HG02885 (cell line): ENCODE data around the gene TIPIN.
"Not testable (repeated sequence)": the region's sequence is repeated elsewhere in the genome, so short reads cannot be mapped to it uniquely, and the experiment has no call there.

Experiments used
- ATAC-seq: cut with Tn5 transposase; IDR thresholded peaks from one replicate; pipeline ENCODE4 v1.9.1; 2021; ENCODE audit warnings: mild to moderate bottlenecking; ENCODE audit not compliant: unreplicated experiment, poor library complexity

The TIPIN gene

DNA sequence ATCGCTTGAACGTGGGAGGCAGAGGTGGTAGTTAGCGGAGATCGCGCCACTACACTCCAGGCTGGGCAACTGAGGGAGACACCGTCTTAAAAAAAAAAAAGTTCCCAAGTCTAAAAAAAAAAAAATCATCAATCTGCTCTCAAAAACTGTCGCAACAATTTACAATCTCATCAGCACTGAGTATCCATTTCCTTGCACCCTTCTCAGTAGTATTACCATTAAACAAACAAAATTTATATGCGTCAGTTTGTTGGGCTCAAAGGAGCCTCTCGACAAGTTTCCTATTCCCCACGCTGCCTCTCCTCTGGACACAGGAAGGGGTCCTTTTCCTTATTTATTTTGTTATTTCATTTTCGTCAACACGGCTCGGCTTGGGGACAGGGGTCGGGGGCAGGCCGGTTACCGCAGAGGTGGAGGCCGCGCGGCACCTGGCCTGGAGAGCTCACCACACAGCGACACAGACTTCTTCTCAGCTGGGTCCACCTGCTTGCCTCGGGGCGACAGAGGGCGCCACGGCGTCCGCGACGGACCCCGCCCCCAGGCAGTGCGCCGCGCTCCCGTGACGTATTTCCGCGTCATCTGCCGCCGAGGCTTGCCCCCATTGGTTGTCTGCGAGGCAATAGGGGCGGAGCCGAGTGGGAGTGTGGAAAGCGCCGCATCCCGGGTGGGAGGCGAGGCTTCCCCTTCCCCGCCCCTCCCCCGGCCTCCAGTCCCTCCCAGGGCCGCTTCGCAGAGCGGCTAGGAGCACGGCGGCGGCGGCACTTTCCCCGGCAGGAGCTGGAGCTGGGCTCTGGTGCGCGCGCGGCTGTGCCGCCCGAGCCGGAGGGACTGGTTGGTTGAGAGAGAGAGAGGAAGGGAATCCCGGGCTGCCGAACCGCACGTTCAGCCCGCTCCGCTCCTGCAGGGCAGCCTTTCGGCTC is 30.0 kb upstream of the TIPIN start, which contains the start of gene MAP2K1:
TSS of gene MAP2K1 (plus strand) at position 709 of the 920 bp plus-strand sequence. CDS start 436 bp downstream, outside the sequence.
- ATAC-seq = peak; percentile 81

DNA sequence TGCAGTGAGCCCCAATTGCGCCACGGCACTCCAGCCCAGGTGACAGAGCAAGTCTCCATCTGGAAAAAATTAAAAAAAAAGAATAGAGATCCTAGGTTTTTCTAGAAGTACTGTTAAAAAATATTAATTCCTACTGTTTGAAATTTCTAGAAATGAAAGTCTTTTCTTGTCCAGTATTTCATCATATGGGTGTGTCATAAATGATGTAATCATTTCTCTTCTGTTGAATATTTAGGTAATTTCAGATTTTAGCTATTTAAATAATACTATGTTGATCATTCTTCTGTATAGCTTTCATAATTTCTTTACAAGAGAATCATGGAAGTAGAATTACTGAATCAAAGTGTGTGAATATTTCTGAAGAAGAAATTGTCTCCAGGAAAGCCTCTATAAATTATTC is 24.9 kb upstream of the TIPIN start:
- not testable (repeated sequence) for ATAC-seq

DNA sequence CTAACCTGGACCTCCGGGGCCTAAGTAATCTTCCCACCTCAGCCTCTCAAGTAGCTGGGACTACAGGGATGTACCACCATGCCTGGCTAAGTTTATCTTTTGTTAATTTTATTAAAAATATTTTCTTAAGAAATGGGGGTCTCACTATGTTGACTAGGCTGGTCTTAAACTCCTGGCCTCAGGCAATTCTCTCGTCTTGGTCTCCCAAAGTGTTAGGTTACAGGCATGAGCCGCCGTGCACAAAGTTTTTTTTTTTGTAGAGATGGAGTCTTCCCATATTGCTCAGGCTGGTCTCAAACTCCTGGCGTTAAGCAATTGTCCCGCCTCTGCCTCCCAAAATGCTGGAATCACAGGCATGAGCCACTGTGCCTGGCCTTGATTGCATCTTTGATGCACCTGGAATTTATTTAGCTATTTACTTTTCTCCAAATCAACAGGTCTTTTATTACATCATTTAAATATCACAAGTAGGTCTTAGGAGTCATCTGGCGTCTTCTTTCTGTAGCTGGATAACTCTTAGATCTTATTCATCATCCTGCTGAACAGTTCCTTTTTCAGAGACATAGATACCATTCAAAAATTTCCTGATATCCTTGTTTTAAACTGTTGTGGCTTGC is 22.4 kb upstream of the TIPIN start:
- no peak for ATAC-seq

DNA sequence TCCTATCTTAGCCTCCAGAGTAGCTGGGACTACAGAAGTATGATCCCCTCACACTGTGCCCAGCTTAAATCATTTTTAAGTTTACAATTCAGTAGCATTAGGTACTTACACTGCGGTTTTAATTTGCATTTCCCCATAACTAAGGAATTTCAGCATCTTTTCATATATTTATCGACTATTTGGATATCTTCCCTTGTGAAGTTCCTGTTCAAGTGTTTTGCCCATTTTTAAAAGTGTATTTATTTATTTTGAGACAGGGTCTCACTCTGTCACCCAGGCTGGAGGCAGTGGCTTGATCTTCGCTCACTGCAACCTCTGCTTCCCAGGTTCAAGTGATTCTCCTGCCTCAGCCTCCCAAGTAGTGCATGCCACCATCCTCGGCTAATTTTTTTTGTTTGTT is 17.7 kb upstream of the TIPIN start:
- ATAC-seq = no peak

DNA sequence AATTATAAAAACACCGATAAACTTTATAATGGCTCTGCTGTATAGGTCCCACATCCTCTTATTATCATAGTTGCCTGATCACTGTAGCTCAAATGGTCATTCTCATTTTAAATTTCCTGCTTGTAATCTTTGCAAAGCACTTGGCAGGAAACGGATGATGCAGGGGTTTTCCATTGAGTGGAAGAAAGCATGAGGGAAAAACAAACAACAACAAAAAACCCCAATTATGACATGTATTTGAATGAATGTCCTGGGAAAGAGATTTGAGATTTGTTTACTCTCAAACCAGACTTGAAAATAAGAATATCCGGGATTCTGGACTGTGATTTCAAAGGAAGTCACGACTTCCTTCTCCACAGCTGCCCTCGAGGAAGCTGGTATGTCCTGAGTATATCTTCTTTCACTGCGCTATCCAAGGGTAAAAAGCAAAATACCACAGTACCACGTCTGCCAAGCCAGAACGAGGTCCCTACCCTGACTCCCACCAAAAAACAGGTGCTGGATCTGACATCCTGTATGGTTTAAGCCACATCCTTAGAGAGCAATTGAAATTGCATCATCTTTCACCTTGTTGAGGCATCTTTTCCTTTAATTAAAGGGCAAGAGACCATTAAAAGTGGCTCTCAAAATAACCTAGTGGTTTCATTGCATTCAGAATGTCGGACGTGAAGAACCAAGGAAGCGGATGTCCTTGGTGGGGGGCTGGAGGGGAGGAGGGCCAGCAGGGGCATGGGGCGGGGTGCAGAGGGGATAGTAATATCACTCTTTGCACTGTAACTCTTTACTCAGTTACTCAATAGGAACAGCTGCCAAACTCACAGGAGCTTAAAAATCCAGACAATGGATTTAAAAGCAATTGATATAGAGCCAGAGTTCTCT is 13.5 kb upstream of the TIPIN start:
- ATAC-seq = no peak

DNA sequence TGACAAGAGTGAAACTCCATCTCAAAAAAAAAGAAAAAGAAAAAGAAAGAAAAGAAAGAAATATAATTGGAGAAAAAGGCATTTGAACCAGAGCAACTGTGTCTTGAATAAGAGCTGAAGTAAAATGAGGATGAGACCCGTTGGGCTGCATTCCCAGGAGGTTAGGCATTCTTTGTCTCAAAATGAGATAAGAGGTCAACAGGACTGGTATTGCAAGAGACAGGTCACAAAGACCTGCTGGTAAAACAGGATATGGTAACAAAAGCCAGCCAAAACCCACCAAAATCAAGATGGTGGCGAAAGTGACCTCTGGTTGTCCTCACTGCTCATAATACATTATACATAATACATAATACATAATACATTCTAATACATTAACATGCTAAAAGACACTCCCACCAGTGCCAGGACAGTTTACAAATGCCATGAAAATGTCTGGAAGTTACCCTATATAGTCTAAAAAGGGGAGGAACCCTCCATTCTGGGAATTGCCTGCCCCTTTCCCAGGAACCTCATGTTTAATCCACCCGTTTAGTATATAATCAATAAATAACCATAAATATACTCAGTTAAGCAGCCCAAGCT is 8.6 kb upstream of the TIPIN start:
- ATAC-seq = no peak

DNA sequence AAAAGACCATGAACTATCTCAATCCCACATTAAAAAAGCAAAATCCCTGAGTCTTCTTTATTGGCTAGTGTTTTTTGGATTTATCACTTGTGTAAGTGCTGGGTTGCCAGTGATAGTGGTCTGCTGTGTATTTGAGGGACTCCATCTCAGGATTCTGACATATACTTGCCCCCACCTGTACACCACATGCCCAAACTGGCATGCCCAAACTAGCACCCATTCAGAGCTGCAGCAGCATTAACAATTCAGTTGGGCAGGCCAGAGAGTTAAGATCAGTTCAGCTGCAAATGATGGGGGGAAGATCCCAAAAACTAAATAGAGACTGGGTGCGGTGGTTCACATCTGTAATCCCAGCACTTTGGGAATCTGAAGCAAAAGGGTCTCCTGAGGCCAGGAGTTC is 6.3 kb upstream of the TIPIN start:
- ATAC-seq = no peak

DNA sequence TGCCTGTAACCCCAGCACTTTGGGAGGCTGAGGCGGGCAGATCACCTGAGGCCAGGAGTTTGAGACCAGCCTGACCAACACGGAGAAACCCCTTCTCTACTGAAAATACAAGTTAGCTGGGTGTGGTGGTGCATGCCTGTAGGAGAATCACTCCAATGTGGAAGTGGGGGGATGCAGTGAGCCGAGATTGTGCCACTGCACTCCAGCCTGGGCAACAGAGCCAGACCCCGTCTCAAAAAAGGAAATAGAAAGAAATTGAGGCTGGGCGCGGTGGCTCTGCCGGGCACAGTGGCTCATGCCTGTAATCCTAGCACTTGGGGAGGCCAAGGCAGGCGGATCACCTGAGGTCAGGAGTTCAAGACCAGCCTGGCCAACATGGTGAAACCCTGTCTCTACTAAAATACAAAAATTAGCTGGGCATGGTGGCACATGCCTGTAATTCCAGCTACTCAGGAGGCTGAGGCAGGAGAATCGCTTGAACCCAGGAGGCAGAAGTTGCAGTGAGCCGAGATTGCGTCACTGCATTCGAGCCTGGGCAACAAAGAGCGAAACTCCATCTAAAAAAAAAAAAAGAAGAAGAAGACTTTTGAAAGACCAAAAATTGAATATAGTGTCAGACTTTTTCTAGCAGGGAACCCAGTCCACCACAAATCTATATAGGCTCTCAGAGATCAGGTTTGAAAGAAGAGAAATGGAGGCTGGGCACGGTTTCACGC is 5.4 kb upstream of the TIPIN start:
- not testable (repeated sequence) for ATAC-seq

DNA sequence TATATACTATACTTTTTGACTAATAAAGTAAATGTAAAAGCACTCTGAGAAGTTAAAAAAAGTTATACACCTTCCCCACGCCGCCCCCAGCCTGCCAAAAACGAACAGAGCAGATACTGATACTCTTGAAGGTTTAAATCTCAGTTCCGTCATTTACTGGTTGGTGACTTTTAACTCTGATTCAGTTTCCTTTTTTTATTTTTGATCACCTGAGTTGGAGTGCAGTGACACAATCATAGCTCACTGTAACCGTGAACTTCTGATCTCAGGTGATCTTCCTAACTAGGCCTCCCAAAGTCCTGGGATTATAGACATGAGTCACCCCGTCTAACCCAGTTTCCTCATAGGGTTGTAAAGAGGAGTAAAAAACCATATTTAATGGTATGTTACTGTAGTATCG is 3.3 kb upstream of the TIPIN start:
- no peak for ATAC-seq

DNA sequence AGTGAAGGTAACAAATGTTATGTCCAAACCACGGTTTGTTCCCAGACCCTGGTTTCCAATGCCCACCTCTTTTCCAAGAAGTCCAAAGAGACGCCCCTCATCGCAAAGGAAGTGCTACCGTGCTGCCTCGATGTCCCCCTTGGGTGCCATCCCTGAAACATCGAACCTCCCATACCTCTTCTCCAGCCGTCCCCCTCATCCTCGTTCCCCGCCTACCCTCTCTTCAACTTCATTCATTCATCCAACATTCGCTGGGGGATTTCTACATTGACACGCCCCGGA is 467 bp downstream of the TIPIN start:
- ATAC-seq = no peak

DNA sequence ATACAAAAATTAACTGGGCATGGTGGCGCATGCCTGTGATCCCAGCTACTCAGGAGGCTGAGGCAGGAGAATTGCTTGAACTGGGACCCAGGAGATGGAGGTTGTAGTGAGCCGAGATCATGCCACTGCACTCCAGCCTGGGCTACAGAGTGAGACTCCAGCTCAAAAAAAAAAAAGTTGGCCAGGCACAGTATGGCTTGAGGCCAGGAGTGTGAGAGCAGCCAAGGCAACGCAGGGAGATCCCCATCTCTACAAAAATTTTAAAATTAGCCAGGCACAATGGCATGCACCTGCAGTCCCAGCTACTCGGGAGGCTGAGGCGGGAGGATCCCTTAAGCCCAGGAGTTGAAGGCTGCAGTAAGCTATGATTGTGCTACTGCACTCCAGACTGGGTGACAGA is 8.0 kb downstream of the TIPIN start:
- ATAC-seq = not testable (repeated sequence)

DNA sequence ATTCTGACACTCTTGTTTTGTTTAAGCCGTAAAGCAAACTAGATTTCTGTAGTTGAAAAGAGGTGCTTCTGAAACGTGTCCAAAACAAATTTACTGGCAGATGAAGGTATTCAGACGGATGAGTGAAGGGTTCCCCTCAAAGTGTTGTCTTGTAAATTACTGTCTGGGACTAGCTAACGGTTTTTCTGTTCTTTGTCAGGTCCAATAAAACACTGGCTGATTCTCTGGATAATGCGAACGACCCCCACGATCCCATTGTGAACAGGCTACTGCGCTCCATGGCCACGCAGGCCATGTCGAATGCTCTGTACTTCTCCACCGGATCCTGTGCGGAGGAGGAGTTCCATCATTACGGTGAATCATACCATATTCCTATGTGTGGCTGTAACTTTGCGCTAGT is 27.7 kb downstream of the TIPIN start:
- no peak for ATAC-seq

DNA sequence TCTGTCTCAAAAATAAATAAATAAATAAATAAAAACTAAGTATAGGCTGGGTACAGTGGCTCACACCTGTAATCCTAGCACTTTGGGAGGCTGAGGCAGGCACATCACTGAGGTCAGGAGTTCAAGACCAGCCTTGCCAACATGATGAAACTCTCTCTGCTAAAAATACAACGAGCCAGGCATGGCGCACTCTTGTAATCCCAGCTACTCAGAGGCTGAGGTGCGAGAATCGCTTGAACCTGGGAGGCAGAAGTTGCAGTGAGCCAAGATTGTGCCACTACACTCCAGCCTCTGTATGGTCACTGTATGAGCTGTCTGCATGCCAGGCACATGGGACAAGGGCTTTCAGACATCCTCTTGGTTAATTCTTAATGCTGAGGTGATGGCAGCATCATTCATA is 28.7 kb downstream of the TIPIN start:
- no peak for ATAC-seq

DNA sequence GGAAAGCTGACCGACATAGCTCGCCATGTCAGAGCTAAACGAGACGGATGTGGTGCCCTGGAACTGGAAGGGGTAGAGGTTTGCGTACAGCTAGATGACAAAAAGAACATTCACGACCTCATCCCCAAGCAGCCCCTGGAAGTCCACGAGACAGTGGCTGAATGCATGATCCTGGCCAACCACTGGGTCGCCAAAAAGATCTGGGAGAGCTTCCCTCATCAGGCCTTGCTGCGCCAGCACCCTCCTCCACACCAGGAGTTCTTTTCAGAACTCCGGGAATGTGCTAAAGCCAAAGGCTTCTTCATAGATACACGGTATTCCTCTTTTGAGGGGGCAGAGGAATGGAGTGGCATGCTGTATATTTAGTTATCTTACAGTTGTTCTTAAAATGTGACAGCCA is 30.4 kb downstream of the TIPIN start:
- ATAC-seq = no peak

DNA sequence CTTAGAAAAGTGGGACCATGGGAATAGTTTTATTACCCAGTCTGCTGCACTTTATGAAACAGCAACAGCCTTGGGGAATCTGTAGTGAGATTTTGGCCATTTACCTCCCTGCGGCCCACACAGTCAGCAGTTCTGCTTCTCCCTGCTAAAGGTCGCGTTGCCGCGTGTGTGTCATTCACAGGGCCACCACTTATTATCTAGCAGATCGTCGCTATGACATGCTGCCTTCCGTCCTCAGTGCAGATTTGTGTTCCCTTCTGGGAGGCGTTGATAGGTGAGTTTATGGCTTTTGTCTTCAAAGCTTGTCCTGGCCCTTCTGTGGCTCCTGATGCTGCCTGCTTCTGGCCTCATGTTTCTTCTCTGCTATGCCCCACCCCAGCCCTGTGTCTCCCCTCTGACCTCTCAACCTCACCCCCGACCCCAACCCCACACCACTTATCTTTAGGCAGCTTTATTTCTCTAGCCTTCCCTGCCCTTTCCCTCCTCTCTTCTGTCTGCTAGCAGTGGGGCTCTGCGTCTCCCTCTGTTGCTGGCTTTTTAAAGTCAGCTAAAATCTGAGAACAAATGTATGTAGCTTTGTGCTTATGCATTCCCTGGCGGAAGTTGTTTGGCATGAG is 33.1 kb downstream of the TIPIN start:
- ATAC-seq = no peak

DNA sequence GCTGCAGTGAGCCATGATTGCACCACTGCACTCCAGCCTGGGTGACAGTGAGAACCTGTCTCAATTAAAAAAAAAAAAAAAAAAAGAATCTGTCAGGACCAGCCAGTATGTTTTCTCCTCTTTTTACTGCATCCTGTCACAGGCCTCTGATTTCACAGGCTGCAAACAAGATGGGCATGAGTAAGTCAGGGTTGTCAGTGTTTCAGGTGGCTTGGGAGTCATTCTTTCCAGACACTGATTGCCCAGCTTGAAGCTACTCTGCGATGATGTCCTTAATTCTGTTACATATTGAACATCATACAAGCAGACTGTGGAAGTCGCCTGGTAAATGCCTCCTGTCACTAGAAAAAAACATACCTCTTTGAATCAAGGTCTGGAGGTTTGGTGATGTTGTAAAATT is 44.3 kb downstream of the TIPIN start:
- no peak for ATAC-seq

DNA sequence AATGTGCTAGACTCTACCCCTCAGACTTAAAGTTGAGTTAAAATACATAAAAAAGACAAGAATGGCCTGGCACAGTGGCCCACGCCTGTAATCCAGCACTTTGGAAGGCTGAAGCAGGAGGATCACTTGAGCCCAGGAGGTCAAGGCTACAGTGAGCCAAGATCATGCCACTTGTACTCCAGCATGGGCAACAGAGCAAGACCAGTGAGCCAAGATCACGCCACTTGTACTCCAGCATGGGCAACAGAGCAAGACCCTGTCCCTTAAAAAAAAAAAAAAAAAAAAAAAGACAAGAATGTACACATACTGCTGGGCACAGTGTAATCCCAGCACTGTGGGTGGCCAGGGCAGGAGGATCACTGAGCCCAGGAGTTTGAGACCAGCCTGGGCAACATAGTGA is 45.7 kb downstream of the TIPIN start:
- ATAC-seq = no peak

DNA sequence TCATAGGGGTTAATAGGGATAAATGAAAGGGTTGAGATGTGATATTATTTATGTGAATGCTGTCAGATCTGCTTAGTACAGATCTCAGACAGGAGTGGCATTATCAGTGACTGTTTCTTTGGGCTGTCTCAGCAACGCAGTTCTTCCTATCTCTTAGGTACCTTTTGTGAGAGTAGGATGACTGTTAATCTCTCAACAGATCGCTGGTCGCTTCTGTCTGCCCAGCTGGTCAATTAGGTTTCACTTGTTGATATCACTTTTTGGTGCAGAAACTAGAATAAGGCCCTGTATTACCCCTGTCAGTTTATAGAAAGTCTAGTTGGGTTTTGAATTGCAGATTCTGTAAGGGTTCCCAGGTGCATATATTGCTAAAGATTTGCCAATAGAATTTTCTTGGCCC is 46.7 kb downstream of the TIPIN start:
- ATAC-seq = no peak

DNA sequence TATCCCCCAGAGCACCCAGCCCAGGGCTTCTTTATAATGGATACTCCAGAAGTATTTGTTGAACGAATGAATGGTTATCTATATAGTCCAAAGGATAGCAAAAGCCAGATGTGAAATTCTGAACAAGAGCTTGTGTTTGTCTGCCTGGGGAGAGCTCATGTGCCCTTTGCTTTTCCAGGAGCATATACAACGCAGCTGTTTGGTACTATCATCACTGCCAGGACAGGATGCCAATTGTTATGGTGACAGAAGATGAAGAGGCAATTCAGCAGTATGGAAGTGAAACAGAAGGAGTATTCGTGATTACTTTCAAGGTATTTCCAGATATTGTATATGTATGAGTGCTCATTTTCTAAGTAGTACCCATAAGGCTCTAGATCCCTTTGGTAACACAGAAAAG is 48.0 kb downstream of the TIPIN start:
- no peak for ATAC-seq

DNA sequence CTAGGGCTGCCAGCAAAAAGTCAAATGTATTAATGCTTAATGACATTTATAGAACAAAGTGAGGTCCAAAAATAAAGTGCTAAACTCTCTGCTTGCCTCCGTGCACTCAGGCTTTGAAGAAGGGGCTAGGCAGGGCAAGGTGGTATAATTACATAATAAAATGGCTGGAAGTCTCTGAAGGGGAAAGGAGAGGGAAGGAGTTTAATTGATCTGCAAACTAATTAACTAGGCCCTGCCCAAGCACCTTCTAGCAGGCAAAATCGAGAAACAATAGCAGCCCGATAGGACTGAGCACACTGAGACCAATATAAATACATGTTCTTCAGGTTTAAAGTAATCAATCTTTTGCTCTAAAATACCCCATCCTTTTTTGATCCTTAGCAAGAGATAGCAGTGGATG is 50.1 kb downstream of the TIPIN start:
- no peak for ATAC-seq
